Putamen (tissue), 1 donor: ENCODE data around the gene ACY1.

ENCODE experiments used
- DNase-seq: peaks from one replicate; pipeline ENCODE4 v3.0.0-alpha.2; 2016; ENCODE audit warnings: low spot score

Gene ACY1

DNA sequence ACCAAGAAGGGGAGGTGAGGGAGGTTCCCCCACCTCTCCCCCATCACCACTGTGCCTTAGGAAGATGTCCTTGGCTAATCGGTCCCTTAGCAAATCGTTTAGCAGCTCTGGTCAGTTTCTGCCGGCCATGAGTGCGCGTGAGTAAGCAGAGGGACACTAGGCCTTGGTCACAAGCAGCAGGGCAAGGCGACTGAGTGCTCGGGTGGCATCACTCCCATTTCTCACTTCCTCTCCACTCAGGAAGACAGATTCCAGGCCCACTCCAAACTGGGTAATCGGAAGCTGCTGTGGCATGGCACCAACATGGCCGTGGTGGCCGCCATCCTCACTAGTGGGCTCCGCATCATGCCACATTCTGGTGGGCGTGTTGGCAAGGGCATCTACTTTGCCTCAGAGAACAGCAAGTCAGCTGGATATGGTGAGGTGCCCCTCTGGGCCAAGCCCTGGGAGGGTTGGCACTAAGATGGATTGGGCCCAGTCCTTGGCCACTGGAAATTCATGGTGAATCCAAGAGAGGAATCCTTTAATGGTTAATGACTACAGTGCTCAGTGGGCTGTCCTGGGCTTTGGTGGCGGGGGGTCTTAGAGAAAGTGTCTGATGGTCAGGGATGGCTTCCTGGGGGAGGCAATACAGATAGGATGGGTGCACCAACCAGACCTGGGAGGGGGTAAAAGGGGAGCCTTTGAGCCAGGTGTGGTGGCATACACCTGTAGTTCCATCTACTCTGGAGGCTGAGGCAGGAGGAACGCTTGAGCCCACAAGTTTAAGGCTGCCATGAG, 37.2 kb upstream of the ACY1 start:
- DNase-seq: no peak

DNA sequence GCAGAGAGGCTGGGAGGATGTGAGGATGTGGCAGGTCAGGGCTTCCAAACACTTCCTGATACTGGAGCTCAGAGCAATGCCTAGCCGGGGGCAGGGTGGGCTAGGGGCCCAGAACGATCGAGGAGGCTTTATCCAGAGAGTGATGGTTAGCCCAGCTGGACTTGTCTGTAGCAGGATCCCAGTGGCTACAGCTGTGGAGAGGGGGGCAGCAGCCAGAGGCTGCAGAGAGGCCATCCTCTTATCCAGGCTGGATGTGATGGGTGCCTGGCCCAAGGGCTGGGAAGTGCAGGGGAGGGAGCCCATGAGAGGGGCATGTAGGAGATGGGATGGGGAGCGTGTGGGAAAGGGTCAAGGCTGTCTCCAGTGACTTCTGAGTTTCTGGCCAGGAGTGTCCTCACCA, 36.5 kb upstream of the ACY1 start:
- no peak for DNase-seq

DNA sequence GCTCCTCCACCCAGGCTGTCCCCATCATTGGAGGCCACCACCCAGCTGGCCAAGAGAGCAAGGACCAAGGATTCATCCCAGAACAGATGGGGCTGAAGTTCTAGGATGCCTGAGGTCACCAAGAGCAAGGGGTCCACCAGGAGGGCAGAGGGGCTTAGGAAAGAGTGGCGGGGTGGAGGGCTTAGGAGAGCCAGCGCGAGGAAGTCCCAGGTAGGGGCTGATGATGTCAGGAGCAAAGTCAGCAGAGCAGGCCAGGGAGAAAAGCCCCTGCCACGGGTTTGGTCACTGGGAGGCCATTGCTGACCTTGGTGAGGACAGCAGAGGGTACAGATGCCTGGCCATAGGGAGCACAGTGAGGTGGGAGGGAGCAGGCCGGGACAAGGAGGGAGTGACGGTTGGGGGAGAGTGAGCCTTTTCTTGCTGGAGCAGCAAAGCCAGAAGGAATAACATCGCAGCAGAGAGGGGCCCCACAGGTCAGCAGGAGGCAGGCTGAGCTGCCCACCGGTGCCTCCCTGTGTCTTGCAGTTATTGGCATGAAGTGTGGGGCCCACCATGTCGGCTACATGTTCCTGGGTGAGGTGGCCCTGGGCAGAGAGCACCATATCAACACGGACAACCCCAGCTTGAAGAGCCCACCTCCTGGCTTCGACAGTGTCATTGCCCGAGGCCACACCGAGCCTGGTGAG, 36.0 kb upstream of the ACY1 start:
- no peak for DNase-seq

DNA sequence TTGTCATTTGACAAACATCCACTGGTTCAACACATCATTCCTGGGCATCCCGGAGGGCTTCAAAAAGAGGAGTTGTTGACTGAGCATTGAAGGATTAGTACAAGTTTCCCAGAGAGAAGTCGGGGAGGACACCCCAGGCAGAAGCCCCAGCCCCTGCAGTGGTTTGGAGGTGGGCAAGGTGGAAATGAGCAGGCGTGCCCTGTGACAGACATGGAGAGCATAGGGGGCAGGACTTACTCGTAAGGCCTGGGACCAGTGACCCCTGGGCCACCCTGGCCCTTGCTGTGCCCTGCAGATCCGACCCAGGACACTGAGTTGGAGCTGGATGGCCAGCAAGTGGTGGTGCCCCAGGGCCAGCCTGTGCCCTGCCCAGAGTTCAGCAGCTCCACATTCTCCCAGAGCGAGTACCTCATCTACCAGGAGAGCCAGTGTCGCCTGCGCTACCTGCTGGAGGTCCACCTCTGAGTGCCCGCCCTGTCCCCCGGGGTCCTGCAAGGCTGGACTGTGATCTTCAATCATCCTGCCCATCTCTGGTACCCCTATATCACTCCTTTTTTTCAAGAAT, 35.2 kb upstream of the ACY1 start:
- DNase-seq: no peak

DNA sequence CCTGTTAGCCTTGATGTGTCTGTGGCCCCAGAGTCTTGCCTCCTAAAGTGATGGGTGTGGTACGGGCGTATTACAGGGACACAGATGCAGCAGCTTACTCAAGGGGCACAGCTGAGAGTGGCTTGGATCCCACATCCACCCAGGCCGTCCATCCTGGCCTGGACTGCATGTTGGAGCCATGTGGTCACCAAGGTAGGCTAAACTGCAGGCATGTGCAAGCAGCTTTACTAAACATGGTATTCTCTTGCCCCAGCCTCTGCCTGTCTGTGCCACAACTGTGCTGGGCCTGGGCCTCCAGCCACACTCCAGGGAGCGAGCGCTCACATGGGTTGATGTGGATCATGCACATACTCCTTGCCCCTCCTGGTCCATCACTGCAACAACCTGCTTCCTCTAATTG, 34.2 kb upstream of the ACY1 start:
- DNase-seq: no peak

DNA sequence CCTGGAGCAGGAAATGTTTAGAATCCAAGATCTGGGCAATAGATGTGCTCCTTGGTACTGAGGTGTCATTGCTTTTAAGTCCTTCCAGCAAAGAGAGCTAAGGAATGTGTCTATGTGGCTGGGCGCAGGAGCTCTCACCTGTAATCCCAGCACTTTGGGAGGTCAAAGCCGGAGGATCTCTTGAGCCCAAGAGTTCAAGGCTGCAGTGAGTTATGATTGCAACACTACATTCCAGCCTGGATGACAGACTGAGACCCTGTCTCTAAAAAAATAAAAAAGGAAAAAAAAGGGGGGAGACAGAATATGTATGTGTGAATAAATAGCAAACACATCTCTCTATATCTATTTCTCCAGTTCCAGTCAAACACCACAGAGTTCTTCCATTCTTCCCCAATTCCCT, 32.4 kb upstream of the ACY1 start:
- no peak for DNase-seq

DNA sequence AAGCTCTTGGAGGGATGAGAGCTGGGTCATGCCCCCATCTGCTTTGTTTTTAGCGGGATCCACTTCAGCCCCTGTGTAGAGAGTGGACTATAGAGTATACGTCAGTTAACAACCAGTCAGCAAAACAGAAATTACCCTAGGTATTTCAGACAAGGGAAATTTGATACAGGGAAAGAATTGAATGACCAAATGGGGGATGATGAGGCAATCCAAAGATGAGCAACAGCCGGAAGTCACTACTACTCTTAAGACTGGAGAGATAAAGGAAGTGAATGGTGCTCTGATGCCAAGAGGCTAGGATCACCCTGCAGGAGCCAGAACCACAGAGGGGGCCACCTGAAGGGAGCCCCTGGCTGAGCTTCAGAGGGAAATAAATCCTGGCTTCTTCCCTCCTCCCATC, 29.9 kb upstream of the ACY1 start:
- no peak for DNase-seq

DNA sequence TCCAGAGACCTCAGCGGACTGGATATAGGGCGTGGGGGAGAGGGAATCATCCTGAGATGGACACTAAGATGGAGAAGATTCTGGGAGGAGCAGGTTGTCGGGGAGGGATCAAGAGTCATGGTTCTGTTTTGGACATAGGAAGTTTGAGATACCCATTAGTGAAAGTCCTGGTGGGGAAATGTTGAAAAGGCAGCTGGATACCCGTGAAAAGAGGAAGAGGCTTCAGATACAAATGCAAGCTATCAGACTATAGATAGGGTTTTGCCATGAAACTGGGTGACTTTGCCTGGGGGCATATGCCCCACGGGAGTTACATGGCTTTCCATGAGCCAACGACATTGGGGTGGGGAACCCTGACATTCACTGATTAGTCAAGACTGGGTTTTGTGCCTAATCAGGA, 29.2 kb upstream of the ACY1 start:
- DNase-seq: no peak

DNA sequence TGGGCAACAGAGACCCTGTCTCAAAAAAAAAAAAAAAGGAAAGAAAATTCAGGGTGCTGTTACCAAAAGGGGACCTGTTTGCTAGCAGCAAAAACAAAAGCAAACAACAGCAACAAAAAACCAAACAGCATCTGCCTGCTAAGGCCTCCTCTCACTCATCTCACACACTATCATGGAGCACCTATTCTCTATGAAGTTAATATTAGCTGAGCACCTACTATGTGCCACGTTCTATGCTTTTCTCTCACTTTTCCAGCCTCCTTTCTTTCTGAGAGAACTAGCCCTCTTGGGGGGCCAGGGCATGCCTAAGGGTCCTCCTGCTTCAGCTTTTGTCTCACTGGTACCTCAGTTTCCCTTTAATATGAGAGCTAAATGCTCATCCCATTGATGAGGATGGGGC, 28.6 kb upstream of the ACY1 start:
- no peak for DNase-seq

DNA sequence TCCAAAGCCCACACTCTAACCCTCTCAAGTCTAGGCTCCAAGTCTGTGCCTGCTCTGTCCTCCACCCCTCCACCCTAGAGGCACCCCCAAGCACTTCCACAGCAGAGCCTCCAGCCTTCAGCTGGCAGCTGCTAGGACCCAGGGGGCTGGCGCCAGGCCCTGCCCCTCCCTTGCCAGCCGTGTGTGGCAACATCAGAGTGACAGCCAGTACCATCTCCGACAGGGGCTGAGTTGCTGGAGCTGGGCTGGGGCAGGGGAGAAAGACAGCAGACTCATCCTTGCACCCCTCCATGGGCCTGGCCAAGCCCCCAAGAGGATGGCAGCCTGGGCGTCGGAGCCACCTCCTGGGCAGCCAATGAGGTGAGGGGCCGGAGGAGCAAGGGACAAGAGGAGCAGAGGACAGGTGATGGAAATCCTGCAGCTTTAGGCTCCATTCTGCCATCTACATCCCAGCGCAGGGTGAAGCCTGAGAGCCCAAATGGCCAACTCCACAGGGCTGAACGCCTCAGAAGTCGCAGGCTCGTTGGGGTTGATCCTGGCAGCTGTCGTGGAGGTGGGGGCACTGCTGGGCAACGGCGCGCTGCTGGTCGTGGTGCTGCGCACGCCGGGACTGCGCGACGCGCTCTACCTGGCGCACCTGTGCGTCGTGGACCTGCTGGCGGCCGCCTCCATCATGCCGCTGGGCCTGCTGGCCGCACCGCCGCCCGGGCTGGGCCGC, 28.0 kb upstream of the ACY1 start, which contains the start of gene GPR62:
TSS of gene GPR62 (plus strand) at position 207 of the 718 bp plus-strand sequence. CDS start at position 479, 272 bp downstream.
- DNase-seq: peak; percentile 93

DNA sequence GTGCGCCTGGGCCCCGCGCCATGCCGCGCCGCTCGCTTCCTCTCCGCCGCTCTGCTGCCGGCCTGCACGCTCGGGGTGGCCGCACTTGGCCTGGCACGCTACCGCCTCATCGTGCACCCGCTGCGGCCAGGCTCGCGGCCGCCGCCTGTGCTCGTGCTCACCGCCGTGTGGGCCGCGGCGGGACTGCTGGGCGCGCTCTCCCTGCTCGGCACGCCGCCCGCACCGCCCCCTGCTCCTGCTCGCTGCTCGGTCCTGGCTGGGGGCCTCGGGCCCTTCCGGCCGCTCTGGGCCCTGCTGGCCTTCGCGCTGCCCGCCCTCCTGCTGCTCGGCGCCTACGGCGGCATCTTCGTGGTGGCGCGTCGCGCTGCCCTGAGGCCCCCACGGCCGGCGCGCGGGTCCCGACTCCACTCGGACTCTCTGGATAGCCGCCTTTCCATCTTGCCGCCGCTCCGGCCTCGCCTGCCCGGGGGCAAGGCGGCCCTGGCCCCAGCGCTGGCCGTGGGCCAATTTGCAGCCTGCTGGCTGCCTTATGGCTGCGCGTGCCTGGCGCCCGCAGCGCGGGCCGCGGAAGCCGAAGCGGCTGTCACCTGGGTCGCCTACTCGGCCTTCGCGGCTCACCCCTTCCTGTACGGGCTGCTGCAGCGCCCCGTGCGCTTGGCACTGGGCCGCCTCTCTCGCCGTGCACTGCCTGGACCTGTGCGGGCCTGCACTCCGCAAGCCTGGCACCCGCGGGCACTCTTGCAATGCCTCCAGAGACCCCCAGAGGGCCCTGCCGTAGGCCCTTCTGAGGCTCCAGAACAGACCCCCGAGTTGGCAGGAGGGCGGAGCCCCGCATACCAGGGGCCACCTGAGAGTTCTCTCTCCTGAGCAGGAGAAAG, 27.2 kb upstream of the ACY1 start:
- peak; percentile 71 for DNase-seq

DNA sequence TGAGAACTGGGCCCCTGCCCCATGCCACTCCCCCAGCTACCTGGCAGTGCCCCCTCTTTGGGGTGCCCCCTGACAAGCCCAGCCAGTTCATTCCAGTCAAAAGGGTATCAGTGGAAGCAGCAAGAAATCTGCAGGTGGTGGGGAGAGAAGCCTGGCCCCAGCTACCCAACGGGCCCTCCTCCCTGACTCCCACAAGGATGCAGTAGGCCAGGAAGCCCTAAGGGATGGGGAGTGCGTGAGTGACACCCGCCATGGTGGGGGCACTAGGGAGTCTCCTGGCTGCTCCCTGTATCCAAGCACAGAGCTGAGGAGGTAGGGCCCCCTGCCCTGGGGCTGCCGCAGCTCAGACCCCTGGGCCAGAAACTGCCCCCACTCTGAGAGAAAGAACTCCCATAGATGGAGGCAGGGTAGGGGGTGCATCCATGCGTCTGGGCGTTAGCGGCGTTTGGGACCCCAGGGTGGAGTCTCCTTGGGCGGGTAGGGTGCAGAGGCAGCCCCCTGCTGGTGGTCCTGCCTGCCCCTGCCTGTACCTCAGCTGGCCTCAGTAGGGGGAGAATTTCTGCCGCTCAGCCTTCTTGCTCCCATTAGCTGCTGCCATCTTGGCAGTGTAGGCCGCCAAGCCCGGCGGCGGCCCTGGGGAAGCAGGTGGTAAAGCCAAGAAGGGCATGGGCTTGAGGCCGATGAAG, 25.7 kb upstream of the ACY1 start:
- no peak for DNase-seq

DNA sequence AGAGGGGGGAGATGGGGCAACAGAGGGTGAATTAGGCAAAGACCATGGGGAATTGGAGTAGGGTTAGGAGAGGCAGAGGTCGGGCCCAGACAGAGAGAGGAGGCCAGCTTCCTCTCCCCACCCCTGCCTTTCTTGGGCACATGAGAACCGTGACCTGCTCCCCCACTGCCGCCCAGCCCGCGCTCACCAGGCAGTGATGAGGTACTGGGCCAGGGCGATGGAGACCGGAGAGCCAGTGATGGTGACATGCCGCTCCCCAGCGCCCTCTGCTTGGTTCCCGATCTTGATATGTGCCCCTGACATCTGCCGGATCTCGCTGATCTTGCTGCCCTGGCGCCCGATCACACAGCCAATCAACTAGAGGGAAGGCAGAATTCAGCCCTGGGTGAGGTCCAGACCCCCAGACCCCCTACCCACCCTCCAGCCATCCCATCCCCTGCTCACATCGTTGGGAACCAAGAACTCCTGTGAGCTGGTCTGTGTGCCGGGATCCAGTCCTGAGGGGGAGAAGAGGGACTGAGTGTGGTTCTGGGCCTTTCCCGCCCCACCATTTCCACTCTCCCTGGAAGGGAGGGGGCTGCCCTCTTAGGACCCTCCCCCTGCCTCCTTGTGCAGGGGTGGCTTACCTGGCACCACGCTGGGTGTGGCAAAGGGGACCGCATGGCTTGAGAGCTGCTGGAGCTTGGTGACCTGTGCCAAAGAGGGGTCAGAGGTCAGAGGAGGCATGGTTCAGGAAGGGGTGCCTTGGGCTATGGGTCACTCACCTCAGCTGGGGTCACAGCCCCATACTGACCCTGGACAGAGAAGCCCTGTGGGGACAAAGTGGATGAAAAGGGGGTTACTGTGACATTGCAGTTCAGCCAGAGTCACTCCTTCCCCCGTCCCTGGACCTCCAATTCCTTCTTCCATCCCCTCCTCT, 24.5 kb upstream of the ACY1 start:
- no peak for DNase-seq

DNA sequence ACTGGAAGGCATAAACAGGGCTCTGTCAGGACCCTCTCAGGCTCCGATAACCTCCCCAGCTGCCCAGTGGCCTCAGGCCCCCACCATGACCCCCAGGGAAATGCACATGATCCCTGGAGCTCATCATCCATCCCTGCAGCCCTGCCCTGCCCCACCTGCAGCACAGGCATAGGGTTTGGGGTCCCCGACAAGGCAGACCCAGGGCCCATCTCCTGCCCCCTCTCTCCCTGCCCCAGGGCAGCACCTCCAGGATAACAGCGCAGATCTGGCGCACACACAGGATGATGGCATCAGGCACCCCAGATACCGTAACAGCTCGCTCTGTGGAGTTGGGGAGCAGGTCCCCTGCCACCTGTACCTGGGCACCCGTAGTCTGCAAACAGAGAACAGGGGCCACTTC, 23.7 kb upstream of the ACY1 start:
- DNase-seq: no peak

DNA sequence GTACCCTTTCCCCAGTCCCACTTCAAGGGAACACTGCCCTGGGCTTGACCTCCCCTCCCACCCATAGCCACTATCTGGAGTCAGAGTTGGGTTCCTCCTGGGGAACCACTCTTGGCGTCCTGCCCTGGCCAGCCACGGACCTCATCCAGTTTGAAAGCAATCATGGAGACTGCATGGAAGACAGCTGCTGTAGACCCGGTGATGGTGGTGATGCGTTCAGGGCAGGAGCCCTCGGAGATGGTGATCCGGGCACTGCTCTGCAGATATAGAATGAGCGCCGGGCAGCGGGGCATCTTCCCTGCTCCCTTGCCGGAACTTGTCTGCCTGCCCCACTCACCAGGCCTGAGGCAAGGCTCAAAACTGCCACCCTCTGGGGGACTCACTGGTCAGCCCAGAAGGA, 22.9 kb upstream of the ACY1 start:
- DNase-seq: no peak

DNA sequence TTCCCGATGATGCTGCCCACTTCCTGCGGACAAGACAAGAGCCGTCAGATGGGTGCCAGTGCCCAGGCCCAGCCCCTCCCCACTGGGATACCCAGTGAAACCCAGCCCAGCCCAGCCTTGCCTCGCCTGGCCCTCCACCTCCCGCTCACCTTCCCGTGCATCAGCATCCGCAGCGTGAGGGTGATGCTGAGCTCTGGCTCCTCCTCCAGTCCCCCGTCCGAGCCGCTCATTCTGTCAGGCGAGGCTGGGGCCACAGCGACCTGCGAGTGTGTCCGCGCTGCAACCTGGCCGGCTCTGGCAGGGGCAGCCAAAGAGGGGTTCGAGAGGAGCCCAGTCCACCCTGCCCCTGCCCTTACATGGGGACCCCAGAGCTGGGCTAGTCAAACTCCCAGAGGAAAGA, 22.3 kb upstream of the ACY1 start:
- DNase-seq: no peak

DNA sequence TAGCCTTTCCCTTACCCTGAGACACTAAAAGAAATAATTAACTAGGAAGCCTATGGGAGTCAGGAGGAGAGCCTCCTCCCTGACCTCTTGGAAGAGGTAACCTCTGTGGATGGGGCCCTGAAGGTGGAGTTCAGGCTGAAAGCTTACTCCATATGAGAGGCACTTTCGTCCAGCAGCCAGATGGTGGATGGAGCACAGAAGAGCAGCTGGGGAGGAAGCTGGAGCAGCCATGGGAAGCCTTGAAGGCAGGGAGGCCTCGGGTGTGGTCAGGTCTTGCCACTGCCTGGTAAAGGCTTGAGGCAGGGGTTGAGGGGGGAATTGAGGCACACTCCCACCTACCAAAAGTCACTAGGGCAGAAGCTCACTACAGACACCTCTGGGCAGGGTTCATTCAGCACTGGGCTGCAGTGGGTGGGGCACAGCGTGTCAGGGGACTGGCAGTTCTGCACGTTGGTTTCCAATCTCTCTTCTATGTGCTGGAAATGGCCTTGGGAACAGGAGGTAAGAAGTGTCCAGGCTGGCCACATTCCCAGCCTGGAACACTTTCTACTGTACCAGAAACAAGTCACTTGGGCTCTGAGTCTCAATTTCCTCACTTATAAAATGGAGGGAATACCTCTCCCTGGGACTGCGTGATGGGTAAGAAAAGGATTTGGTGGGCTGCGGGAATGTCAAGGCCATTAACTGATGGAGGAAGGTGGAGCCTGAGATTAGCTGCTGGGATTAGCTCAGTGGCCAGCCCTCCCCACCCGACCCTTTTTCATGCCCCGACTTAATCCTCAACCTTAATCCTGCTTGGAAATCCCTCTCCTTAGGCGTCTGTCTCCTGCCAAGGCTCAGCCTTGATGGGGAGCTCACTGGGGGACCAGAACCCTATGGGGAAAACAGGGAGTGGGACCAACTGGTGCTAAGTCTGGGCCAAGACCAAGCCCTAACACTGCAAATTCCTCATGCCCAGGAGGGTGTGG, 21.4 kb upstream of the ACY1 start:
- no peak for DNase-seq

DNA sequence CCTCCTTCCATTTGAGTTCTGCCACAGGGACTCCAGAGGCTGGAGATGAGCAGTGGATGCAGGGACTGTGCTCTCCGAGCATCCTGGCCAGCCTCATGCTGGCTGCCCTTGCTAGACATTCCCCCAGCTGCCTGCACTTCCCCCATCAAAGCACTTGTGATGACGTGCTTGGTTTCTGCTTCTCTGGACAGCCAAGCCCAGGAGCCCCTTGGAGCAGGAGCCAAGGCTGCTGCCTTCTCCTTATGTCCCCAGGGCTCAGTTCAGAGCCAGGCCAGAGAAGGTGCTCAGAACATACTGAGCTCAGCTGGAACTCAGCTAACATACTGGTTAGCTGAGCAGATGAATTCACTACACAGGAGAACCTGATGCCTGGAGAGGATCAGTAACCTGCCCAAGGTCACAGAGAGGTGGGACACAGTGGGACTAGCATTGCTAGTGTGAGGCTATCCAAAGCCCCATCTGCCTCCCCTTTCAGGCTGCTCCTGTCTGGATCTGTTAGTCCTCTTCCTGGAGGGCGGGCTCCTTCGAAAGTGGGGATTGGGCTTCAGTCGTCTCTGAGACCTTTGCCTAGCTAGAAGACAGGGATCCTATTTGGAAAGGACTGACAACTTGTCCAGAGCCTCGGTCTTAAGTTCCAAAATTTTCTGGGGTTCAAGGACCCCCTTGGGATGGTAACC, 20.3 kb upstream of the ACY1 start:
- no peak for DNase-seq
